ENCODE results near the gene ASCL5. TPM values are rescaled to one million over a fixed set of nuclear protein-coding genes. Genes with fewer than 3 reads are reported as not detected.

ASCL5 gene
- total RNA-seq, 4 donors from 2014 or later: not detected

GRCh38 chr1:201085902-201086735 lies 40.9 kb downstream of the ASCL5 start:
- intact Hi-C loops (cut with DNase I): no loop called here
- DNase-seq (ENCODE audit: extremely low spot score): no peak

GRCh38 chr1:201084295-201084694 lies 42.7 kb downstream of the ASCL5 start:
- WGBS: 63% methylated on average over 6 of the region's 6 CpGs
- Histone ChIP-seq H3K4me3 (no peak overlapping the region), H3K36me3 (no peaks in the 10 kb centered on the region), H3K9me3 (no peaks in the 10 kb centered on the region), H3K27ac (replicated peaks in 1 of 4) (no peak overlapping the region), H3K4me1 (no peaks in the 10 kb centered on the region), H3K27me3 (peaks cover 0 to 16% (median 0%) of the 10 kb centered on the region in 4 donors)
- TF ChIP-seq POLR2A (IDR thresholded peaks at IDR 0.05; ENCODE audit: low read depth) (no peak), CTCF (IDR thresholded peaks at IDR 0.05) (no peak), POLR2AphosphoS5 (IDR thresholded peaks at IDR 0.05) (no peak), EP300 (IDR thresholded peaks at IDR 0.05) (no peak)
- DNase-seq (ENCODE audit: extremely low spot score): no peak
- intact Hi-C loops (cut with DNase I): no loop called here

More at GRCh38 chr1:201085902-201086735, 40.9 kb downstream of the ASCL5 start:
- Histone ChIP-seq H3K27ac (replicated peaks in 1 of 4) (no peak overlapping the region), H3K4me3 (no peak overlapping the region), H3K27me3 (peaks cover 0 to 16% (median 0%) of the 10 kb centered on the region in 4 donors), H3K4me1 (no peaks in the 10 kb centered on the region), H3K36me3 (no peaks in the 10 kb centered on the region), H3K9me3 (no peaks in the 10 kb centered on the region)
- TF ChIP-seq CTCF (IDR thresholded peaks at IDR 0.05) (peak; percentile 39 to 62 (median 52)), POLR2AphosphoS5 (IDR thresholded peaks at IDR 0.05) (no peak)
- WGBS: 89% methylated on average over 12 of the region's 12 CpGs

GRCh38 chr1:201083741-201084140 lies 43.2 kb downstream of the ASCL5 start:
- Histone ChIP-seq H3K27ac (replicated peaks in 1 of 4) (no peak overlapping the region), H3K4me3 (no peak overlapping the region), H3K9me3 (no peaks in the 10 kb centered on the region), H3K36me3 (no peaks in the 10 kb centered on the region), H3K4me1 (no peaks in the 10 kb centered on the region), H3K27me3 (peaks cover 0 to 16% (median 0%) of the 10 kb centered on the region in 4 donors)
- intact Hi-C loops (cut with DNase I): no loop called here
- DNase-seq (ENCODE audit: extremely low spot score): no peak
- TF ChIP-seq POLR2A (IDR thresholded peaks at IDR 0.05; ENCODE audit: low read depth) (no peak), POLR2AphosphoS5 (IDR thresholded peaks at IDR 0.05) (no peak), CTCF (IDR thresholded peaks at IDR 0.05) (no peak), EP300 (IDR thresholded peaks at IDR 0.05) (no peak)
- 66% methylated on average over 3 of the region's 3 CpGs for WGBS

DNA sequence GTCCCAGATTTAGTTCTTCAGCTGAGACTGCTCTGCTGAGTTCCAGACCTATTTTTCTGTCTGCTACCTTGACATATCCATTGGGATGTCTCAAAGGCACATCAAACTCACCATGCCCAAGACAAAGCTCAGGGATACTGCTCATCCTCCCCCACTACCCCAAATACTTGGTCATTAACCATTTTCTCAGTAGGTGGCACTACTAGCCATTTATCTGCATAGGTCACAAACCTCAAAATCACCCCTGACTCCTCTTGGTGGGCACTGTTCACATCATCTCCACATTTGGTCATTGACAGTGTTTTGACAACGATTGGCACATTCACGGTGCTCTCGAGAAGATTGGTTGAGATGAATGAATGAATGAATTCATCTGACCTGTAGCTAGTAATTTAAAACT lies 46.8 kb downstream of the ASCL5 start:
- 94% methylated on average over 3 of the region's 3 CpGs for WGBS

More for the DNA sequence above, 46.8 kb downstream of the ASCL5 start:
- Histone ChIP-seq H3K36me3 (no peaks in the 10 kb centered on the region), H3K27me3 (peaks cover 0 to 4% (median 0%) of the 10 kb centered on the region in 4 donors), H3K4me3 (no peak overlapping the region), H3K4me1 (no peaks in the 10 kb centered on the region), H3K9me3 (no peaks in the 10 kb centered on the region), H3K27ac (replicated peaks in 1 of 4) (no peak overlapping the region)
- intact Hi-C loops (cut with DNase I): no loop called here
- TF ChIP-seq CTCF (IDR thresholded peaks at IDR 0.05): no peak
- TF ChIP-seq POLR2A (IDR thresholded peaks at IDR 0.05; ENCODE audit: low read depth): no peak
- TF ChIP-seq POLR2AphosphoS5 (IDR thresholded peaks at IDR 0.05): no peak
- DNase-seq (ENCODE audit: extremely low spot score): no peak

All from esophagus muscularis mucosa (tissue), 4 donors.